HG02943 (cell line): ENCODE data around the gene NDST3.
"Not testable (repeated sequence)": the region's sequence is repeated elsewhere in the genome, so short reads cannot be mapped to it uniquely, and the experiment has no call there.

Experiments used
- ATAC-seq: cut with Tn5 transposase; IDR thresholded peaks from one replicate; pipeline ENCODE4 v1.9.1; 2021; ENCODE audit warnings: mild to moderate bottlenecking, low read depth, moderate library complexity; ENCODE audit not compliant: unreplicated experiment

Gene NDST3

GRCh38 chr4:118290951-118291350 lies 256.7 kb downstream of the NDST3 start:
- ATAC-seq = no peak

GRCh38 chr4:118296729-118297128 lies 262.4 kb downstream of the NDST3 start:
- ATAC-seq = no peak

DNA sequence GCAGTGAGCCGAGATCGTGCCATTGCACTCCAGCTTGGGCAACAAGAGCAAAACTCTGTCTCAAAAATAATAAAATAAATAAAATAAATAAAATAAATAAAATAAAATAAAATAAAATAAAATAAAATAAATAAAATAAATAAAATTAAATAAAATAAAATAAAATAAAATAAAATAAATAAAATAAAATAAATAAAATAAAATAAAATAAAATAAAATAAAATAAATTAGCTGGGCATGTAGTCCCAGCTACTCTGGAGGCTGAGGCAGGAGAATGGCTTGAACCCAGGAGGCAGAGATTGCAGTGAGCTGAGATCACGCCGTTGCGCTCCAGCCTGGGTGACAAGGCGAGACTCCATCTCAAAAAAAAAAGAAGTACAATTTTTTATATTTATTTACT lies 265.3 kb downstream of the NDST3 start:
- not testable (repeated sequence) for ATAC-seq

DNA sequence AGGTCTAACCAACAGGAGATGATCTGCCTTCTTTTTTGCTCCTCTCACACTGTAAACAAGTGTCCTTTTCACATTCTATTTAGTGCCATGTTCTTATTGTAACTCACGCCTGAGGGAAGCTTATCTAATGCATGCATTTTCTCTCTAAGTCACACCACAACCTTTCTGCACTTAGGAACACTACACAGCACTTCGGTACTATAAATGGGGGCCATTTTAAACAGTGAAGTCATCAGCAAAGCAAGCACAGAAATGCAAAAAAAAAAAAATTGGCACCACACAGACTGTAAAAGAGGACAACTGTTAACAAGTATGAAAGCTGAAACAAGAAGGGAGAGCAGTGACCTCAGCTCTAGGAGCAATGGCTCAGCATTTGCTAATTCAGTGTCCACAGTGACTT lies 273.4 kb downstream of the NDST3 start:
- ATAC-seq = no peak
